Measurements from ENCODE around the gene GCM1. TPM values are rescaled to one million over a fixed set of nuclear protein-coding genes. Genes with fewer than 3 reads are reported as not detected.

GCM1 gene, protein sequence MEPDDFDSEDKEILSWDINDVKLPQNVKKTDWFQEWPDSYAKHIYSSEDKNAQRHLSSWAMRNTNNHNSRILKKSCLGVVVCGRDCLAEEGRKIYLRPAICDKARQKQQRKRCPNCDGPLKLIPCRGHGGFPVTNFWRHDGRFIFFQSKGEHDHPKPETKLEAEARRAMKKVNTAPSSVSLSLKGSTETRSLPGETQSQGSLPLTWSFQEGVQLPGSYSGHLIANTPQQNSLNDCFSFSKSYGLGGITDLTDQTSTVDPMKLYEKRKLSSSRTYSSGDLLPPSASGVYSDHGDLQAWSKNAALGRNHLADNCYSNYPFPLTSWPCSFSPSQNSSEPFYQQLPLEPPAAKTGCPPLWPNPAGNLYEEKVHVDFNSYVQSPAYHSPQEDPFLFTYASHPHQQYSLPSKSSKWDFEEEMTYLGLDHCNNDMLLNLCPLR
- total RNA-seq (2014; rRNA removed; shearing (Covaris generic)): 0.03 TPM in 1 of 2 replicates, not detected in the other

DNA sequence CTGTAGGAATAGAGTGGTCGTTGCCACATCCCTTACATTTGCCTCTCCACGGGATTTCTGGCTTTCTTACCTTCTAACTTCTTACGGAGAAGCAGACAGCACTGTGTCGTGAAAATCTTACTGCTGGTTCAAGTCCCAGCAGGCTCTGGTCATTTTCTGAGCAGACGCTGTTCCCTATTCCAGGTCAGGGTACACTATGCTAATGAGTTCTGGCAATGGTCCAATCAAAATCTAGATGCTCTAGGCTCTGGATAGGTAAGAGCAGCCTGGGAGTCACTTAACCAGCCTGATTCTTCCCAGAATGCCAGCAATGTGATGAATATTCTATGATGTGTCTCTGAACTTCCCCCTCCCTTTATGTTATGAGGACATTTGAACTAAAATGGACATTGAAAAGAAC is at the start of gene GCM1:
GCM1 (minus strand) TSS at position 158 of the 400 bp plus-strand sequence. CDS start 3,209 bp downstream, outside the sequence.

Small RNA genes lying within 50 kb of the gene (small RNA-seq; reads per million reads assigned to genes)
- gene RN7SL244P: not detected
- gene RNU6-464P: not detected

Other genes with a start within 250 kb of the GCM1 start
- gene GSTA3, start 239.1 kb downstream of the GCM1 start, total RNA-seq (2014; rRNA removed; shearing (Covaris generic)): not detected in 2 replicates
- 8.6 and 12.8 TPM in 2 replicates for gene GSTA4, start 153.6 kb downstream of the GCM1 start, total RNA-seq (2014; rRNA removed; shearing (Covaris generic))
- gene CILK1, start 87.0 kb downstream of the GCM1 start, total RNA-seq (2014; rRNA removed; shearing (Covaris generic)): 4.2 and 4.6 TPM in 2 replicates
- gene FBXO9, start 83.4 kb downstream of the GCM1 start, total RNA-seq (2014; rRNA removed; shearing (Covaris generic)): 17.3 and 34.6 TPM in 2 replicates
- 37.3 and 37.4 TPM in 2 replicates for gene ELOVL5, start 200.1 kb upstream of the GCM1 start, total RNA-seq (2014; rRNA removed; shearing (Covaris generic))

Data from A375 (cell line).